ENCODE measurements around the gene RAP1GDS1. TPM values are rescaled to one million over a fixed set of nuclear protein-coding genes. Genes with fewer than 3 reads are reported as not detected.
"Not testable (repeated sequence)": the region's sequence is repeated elsewhere in the genome, so short reads cannot be mapped to it uniquely, and the experiment has no call there.

Gene RAP1GDS1
- polyA plus RNA-seq, 3 donors = 23.6 to 37.9 (median 37.8) TPM

- peaks cover 76% of the 10 kb centered on the region for H3K79me2 ChIP-seq (ENCODE audit: insufficient read depth, low read length)
- H3K9ac ChIP-seq (ENCODE audit: insufficient read depth, low read length, poor library complexity, severe bottlenecking) = no peak overlapping the region
- no peaks in the 10 kb centered on the region for H3K27me3 ChIP-seq (ENCODE audit: control insufficient read depth in 2 of 2, insufficient read depth in 2 of 2, low read length in 2 of 2)
- H3K36me3 ChIP-seq (replicated peaks in 1 of 2; ENCODE audit: control insufficient read depth in 1 of 2, insufficient read depth in 2 of 2, low read length in 2 of 2) = no peaks in the 10 kb centered on the region
- H4K20me1 ChIP-seq (ENCODE audit: insufficient read depth, low read length) = peaks cover 75% of the 10 kb centered on the region
- intact Hi-C loops (cut with micrococcal nuclease) = no loop called here
- Mint-ChIP-seq H3K27me3 (ENCODE audit: low read depth in 3 of 3) (no peaks in the 10 kb centered on the region), H3K9me3 (peaks cover 0 to 4% (median 0%) of the 10 kb centered on the region in 7 donors), H3K36me3 (peaks cover 0 to 3% of the 10 kb centered on the region in 2 donors), H3K4me1 (peaks cover 9% of the 10 kb centered on the region), H3K27ac (no peak overlapping the region), H3K4me3 (no peak overlapping the region)
- H3K4me2 ChIP-seq (replicated peaks; ENCODE audit: extremely low read depth, low read length, poor library complexity, severe bottlenecking) = no peak overlapping the region
- no peak overlapping the region for H2AFZ ChIP-seq (ENCODE audit: insufficient read depth, low read depth, low read length, poor library complexity, severe bottlenecking)
- no peak overlapping the region for H3K4me3 ChIP-seq (replicated peaks in 1 of 3; ENCODE audit: low read depth in 2 of 3, low read length in 3 of 3)
- H3K9me3 ChIP-seq (replicated peaks in 1 of 2; ENCODE audit: control insufficient read depth in 1 of 2, insufficient read depth in 1 of 2, low read length in 2 of 2) = no peaks in the 10 kb centered on the region
- TF ChIP-seq, protein P1, sequence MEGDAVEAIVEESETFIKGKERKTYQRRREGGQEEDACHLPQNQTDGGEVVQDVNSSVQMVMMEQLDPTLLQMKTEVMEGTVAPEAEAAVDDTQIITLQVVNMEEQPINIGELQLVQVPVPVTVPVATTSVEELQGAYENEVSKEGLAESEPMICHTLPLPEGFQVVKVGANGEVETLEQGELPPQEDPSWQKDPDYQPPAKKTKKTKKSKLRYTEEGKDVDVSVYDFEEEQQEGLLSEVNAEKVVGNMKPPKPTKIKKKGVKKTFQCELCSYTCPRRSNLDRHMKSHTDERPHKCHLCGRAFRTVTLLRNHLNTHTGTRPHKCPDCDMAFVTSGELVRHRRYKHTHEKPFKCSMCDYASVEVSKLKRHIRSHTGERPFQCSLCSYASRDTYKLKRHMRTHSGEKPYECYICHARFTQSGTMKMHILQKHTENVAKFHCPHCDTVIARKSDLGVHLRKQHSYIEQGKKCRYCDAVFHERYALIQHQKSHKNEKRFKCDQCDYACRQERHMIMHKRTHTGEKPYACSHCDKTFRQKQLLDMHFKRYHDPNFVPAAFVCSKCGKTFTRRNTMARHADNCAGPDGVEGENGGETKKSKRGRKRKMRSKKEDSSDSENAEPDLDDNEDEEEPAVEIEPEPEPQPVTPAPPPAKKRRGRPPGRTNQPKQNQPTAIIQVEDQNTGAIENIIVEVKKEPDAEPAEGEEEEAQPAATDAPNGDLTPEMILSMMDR (IDR thresholded peaks at IDR 0.05) = no peak
- H3K27ac ChIP-seq (ENCODE audit: low read depth in 1 of 2, low read length in 2 of 2) = no peak overlapping the region
- no peak for DNase-seq
- no peaks in the 10 kb centered on the region for H3K4me1 ChIP-seq (ENCODE audit: control insufficient read depth in 1 of 2, insufficient read depth in 2 of 2, low read length in 2 of 2)
Measured at GRCh38 chr4:98287328-98287727, 26.1 kb downstream of the RAP1GDS1 start.

DNA sequence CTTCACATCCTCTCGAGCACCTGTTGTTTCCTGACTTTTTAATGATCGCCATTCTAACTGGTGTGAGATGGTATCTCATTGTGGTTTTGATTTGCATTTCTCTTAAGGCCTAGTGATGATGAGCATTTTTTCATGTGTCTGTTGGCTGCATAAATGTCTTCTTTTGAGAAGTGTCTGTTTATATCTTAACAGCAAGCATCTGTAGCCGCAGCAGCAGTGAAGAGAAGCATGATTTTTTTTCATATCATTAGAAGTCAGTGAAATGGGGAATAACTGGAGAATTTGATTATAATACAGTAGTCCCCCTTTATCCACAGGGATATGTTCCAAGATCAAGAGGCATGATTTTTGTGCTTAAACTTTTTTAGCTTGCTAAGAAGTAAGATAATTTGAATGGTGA, 27.5 kb downstream of the RAP1GDS1 start:
- H3K9me3 Mint-ChIP-seq; H3K36me3 Mint-ChIP-seq; intact Hi-C loops (cut with micrococcal nuclease); H3K4me3 Mint-ChIP-seq; H3K4me3 ChIP-seq (replicated peaks in 1 of 3; ENCODE audit: low read depth in 2 of 3, low read length in 3 of 3); H3K27ac ChIP-seq (ENCODE audit: low read depth in 1 of 2, low read length in 2 of 2); H3K4me1 Mint-ChIP-seq; H3K36me3 ChIP-seq (replicated peaks in 1 of 2; ENCODE audit: control insufficient read depth in 1 of 2, insufficient read depth in 2 of 2, low read length in 2 of 2); H3K4me2 ChIP-seq (replicated peaks; ENCODE audit: extremely low read depth, low read length, poor library complexity, severe bottlenecking); H3K27me3 ChIP-seq (ENCODE audit: control insufficient read depth in 2 of 2, insufficient read depth in 2 of 2, low read length in 2 of 2); H3K27me3 Mint-ChIP-seq (ENCODE audit: low read depth in 3 of 3); DNase-seq; H3K4me1 ChIP-seq (ENCODE audit: control insufficient read depth in 1 of 2, insufficient read depth in 2 of 2, low read length in 2 of 2); H3K9me3 ChIP-seq (replicated peaks in 1 of 2; ENCODE audit: control insufficient read depth in 1 of 2, insufficient read depth in 1 of 2, low read length in 2 of 2); H2AFZ ChIP-seq (ENCODE audit: insufficient read depth, low read depth, low read length, poor library complexity, severe bottlenecking); H3K9ac ChIP-seq (ENCODE audit: insufficient read depth, low read length, poor library complexity, severe bottlenecking): not testable (repeated sequence)
- Histone ChIP-seq H4K20me1 (ENCODE audit: insufficient read depth, low read length) (peaks cover 66% of the 10 kb centered on the region), H3K79me2 (ENCODE audit: insufficient read depth, low read length) (peaks cover 74% of the 10 kb centered on the region)
- peak overlapping the region in 1 of 7 donors; percentile 54 for H3K27ac Mint-ChIP-seq
- WGBS (ENCODE audit: insufficient coverage) = no CpG with 5 or more reads among the region's 3 CpGs

Data from CD14-positive monocyte (primary cell).